ENCODE results near the gene GPRASP1. TPM values are rescaled to one million over a fixed set of nuclear protein-coding genes. Genes with fewer than 3 reads are reported as not detected.

GPRASP1 gene
- total RNA-seq, 1 donor: 2.9 TPM

- no peaks in the 10 kb centered on the region for H3K4me1 ChIP-seq (ENCODE audit: insufficient read depth, low read length)
- TF ChIP-seq CTCF (IDR thresholded peaks at IDR 0.05; ENCODE audit: extremely low read depth, low read depth, low read length): no peak
- no peaks in the 10 kb centered on the region for H3K79me2 ChIP-seq (ENCODE audit: insufficient read depth, low read length)
- no peaks in the 10 kb centered on the region for H3K36me3 ChIP-seq (ENCODE audit: insufficient read depth, low read length)
- no peaks in the 10 kb centered on the region for H4K20me1 ChIP-seq (ENCODE audit: insufficient read depth, low read length)
- DNase-seq (ENCODE audit: insufficient read length, low spot score, missing footprints): no peak
- H3K4me3 ChIP-seq (ENCODE audit: insufficient read depth, low read length): no peak overlapping the region
- H3K27me3 ChIP-seq (ENCODE audit: insufficient read depth, low read length): no peaks in the 10 kb centered on the region
- no peaks in the 10 kb centered on the region for H3K9me3 ChIP-seq (ENCODE audit: low read depth, low read length)
- no peak overlapping the region for H2AFZ ChIP-seq (ENCODE audit: low read length)
- H3K27ac ChIP-seq (ENCODE audit: low read depth, low read length): no peak overlapping the region
- H3K4me2 ChIP-seq (ENCODE audit: insufficient read depth, low read length): no peak overlapping the region
Observed at GRCh38 chrX:102694749-102695148, 43.5 kb downstream of the GPRASP1 start.

GRCh38 chrX:102696306-102696705 is 45.0 kb downstream of the GPRASP1 start:
- no peak for TF ChIP-seq CTCF (IDR thresholded peaks at IDR 0.05; ENCODE audit: extremely low read depth, low read depth, low read length)
- no peaks in the 10 kb centered on the region for H3K27me3 ChIP-seq (ENCODE audit: insufficient read depth, low read length)
- H2AFZ ChIP-seq (ENCODE audit: low read length): no peak overlapping the region
- no peak overlapping the region for H3K27ac ChIP-seq (ENCODE audit: low read depth, low read length)
- DNase-seq (ENCODE audit: insufficient read length, low spot score, missing footprints): no peak
- H4K20me1 ChIP-seq (ENCODE audit: insufficient read depth, low read length): no peaks in the 10 kb centered on the region
- no peaks in the 10 kb centered on the region for H3K79me2 ChIP-seq (ENCODE audit: insufficient read depth, low read length)
- H3K9me3 ChIP-seq (ENCODE audit: low read depth, low read length): no peaks in the 10 kb centered on the region
- no peak overlapping the region for H3K4me3 ChIP-seq (ENCODE audit: insufficient read depth, low read length)
- H3K4me2 ChIP-seq (ENCODE audit: insufficient read depth, low read length): no peak overlapping the region
- H3K36me3 ChIP-seq (ENCODE audit: insufficient read depth, low read length): no peaks in the 10 kb centered on the region
- no peaks in the 10 kb centered on the region for H3K4me1 ChIP-seq (ENCODE audit: insufficient read depth, low read length)

- Histone ChIP-seq H2AFZ (ENCODE audit: low read length) (no peak overlapping the region), H3K36me3 (ENCODE audit: insufficient read depth, low read length) (no peaks in the 10 kb centered on the region), H3K27ac (ENCODE audit: low read depth, low read length) (no peak overlapping the region), H3K79me2 (ENCODE audit: insufficient read depth, low read length) (no peaks in the 10 kb centered on the region), H3K27me3 (ENCODE audit: insufficient read depth, low read length) (no peaks in the 10 kb centered on the region), H3K9me3 (ENCODE audit: low read depth, low read length) (no peaks in the 10 kb centered on the region), H3K4me2 (ENCODE audit: insufficient read depth, low read length) (no peak overlapping the region), H3K4me3 (ENCODE audit: insufficient read depth, low read length) (no peak overlapping the region), H4K20me1 (ENCODE audit: insufficient read depth, low read length) (no peaks in the 10 kb centered on the region), H3K4me1 (ENCODE audit: insufficient read depth, low read length) (no peaks in the 10 kb centered on the region)
- TF ChIP-seq CTCF (IDR thresholded peaks at IDR 0.05; ENCODE audit: extremely low read depth, low read depth, low read length): no peak
- no peak for DNase-seq (ENCODE audit: insufficient read length, low spot score, missing footprints)
Observed at GRCh38 chrX:102697494-102697893, 46.2 kb downstream of the GPRASP1 start.

Small RNA genes within 50 kb of the gene (small RNA-seq; reads per million reads assigned to genes)
- not detected for gene RNU6-589P

Other genes with a start within 250 kb of the GPRASP1 start
- not detected in 2 replicates for gene NXF2B, start 211.5 kb upstream of the GPRASP1 start, total RNA-seq
- not detected in 2 replicates for gene TCP11X2, start 179.7 kb upstream of the GPRASP1 start, total RNA-seq
- 0.29 TPM in 1 of 2 replicates, not detected in the other for gene TMSB15A, start 134.7 kb upstream of the GPRASP1 start, total RNA-seq
- 19.7 and 21.7 TPM in 2 replicates for gene ARMCX5, start 52.0 kb upstream of the GPRASP1 start, total RNA-seq
- gene GPRASP2, start 61.0 kb downstream of the GPRASP1 start, total RNA-seq: 10.9 and 11.8 TPM in 2 replicates
- 3.2 and 3.3 TPM in 2 replicates for gene GPRASP3, start 69.3 kb downstream of the GPRASP1 start, total RNA-seq

Measured in osteoblast (primary cell).